ENCODE data around the gene RAET1L.
"Not testable (repeated sequence)": the region's sequence is repeated elsewhere in the genome, so short reads cannot be mapped to it uniquely, and the experiment has no call there.

Gene RAET1L

GRCh38 chr6:150043501-150044412 is 18.4 kb upstream of the RAET1L start:
- no peak for DNase-seq

- no peak for DNase-seq
Measured at GRCh38 chr6:150043096-150043495, 17.8 kb upstream of the RAET1L start.

DNA sequence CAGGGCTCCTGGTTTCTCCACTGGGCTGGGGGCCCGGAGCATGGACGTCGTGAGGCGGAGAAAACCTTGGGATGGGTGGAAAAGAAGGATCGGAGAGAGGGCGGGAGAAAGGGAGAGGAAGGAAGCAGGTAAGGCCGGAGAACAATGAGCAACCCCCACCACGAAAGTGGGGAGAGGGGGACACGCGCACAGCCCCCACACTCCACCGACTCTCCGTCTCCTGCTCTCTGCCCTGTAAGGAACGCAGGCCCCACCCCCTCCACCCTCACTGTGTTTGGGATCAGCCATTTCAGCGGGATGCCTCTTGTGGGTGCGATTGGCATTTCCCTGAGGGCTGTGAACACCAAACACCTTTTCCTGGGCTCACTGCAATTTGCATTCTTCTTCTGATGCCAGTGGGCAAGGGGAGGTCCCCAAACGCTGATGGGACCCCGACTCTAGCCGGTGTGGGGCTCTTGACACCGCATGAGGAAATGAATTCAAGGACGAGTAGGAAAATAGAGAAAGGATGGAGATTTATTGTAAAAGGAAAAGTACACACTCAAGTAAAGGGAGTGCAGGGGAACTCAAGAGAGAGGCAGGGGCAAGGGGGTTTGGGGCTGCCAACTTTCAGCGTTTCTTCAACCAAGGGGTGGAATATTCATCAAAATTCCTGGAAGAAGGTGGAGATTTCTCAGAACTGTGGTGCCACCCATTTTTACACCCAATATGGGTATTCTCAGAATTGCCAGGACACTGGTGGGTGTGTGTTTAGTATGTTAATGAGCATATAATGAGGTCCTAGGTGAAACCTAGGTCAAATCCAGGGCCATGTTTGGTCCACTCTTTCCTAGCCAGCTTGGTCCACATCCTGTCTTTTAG is 13.1 kb upstream of the RAET1L start:
- no peak for DNase-seq

DNA sequence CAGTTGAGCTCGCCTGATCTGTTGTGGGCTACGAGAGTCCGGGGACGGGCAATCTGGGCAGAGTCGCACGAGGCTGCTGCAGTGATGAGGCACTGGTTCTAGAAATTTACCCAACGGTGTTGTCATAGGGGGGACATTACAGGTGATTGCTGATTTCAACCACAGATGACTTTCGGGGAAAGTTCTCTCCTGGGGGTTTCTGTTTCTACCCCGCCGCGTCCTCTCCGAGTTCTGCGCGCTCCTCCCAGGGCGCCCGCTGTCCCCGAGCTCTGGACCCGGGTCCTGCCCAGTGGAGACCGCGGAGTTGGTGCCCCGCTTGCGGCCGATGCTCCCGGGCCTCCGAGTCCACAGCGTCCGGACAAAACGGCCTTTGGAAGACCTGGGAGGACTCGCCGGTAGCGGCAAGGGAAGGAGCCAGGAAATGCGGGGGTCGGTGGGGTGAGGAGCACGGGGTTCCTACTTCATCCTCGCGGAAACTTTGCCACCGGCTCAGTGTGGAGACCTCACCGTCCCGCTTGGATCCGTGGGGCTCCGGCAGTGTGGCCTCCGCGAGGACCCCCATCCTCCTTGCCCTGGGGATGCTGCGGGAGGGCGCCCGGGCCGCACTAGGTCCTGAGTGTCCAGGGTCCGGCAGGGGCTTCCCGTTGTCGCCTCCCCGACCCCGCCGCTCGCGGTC is 12.3 kb upstream of the RAET1L start:
- no peak for DNase-seq

- DNase-seq = no peak
Measured at GRCh38 chr6:150036081-150036480, 10.7 kb upstream of the RAET1L start.

GRCh38 chr6:150033207-150033771 is 8.0 kb upstream of the RAET1L start:
- no peak for DNase-seq

GRCh38 chr6:150032598-150032997 is 7.3 kb upstream of the RAET1L start:
- no peak for DNase-seq

GRCh38 chr6:150030611-150031010 is 5.3 kb upstream of the RAET1L start:
- DNase-seq = no peak

DNA sequence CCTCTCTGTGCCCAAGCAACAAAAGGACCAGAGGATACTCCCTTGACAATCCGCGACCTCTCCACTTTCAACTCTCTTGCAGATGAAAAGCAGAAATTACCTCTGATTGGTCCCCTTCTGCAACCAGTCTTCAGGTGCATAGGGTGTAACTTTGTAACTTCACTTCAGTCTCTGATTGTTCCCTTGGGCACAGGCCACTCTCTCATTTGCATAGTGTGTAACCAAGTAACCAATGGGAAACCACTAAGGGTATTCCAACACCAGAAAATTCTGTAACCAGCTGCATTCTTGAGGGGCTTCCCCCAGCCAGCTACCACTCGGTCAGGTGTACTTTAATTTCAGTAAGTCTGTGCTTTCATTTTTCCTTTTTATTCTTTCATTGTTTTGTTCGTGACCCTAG is 4.4 kb upstream of the RAET1L start:
- no peak for DNase-seq

DNA sequence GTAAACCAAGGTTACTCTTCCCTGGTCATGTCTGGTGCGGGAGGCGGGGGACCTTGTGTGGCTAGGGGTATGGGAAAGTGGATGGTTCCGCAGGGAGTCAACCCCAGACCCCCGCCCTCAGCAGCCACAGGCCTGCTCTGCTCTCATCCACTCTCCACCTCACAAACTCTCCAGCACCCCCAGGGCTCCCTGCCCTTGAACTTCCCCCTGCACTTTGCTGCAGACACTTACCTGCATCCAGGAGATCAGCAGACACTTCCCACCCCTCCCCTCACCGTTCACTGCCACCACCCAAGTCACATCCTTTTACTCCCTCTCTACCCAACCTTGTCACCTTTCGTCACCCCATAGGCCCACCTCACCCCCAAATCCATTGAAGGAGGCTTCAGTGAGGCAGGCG is 3.9 kb upstream of the RAET1L start:
- DNase-seq = no peak

- DNase-seq = no peak
Measured at GRCh38 chr6:150028799-150029198, 3.5 kb upstream of the RAET1L start.

GRCh38 chr6:150027806-150028565 is 2.7 kb upstream of the RAET1L start:
- no peak for DNase-seq

DNA sequence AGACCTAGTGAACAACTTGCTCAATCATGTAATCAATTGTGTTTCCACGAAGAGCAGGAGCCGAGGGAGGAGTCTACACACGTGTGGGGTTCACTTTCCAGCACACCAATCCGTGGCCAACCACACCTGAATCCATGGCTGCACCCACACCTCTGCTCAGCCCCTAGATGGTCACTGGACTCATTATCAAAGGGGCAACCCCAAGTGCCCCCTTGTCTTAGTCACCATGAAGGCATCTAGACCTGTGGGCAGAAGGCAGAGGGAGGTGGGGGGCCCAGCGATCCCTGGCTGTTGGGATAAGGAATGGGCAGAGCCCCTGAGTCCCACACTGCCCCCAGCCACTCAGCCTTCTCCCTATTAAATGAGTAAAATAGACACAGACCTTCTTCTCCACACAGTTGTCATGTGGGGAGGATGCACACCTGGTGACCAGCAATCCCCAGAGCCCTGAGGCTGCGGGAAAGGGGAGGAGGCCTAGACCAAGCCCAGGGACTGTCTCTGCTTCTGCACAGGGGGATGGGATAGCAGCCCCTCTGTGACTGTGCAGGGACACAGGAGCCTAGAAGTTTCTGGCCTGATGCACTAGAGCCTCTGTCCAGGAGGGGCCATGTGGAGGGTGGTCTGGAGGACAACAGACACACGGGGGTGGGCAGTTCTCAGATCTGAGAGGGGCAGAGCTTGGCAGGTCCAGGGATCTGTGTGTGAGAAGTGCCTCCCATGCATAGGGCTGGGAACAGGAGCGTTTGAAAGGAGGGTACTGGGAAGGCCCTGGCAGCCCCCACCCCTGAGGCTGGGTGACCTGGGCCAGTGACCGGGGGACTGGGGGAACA is 1.9 kb upstream of the RAET1L start:
- no peak for DNase-seq

GRCh38 chr6:150024646-150025155 is 631 bp downstream of the RAET1L start:
- DNase-seq = no peak

DNA sequence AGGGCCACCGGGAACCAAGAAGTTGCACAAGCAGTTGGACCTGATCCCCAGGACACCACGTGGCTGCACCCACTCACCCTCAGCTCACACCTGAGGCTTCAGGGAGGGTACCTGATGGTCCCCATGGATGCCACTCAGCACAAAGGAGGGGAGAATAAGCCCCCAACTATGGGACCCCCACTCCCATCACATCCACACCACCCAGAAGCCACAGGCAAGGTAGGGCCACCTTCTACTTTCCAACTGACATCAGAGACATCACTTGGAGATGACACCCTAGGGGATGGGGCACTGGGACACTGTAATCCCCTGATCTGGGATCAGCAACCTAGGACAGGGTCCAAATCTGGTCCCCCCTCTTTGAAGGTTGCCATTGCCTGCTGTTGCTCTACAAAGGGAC is 1.3 kb downstream of the RAET1L start:
- DNase-seq = not testable (repeated sequence)

DNA sequence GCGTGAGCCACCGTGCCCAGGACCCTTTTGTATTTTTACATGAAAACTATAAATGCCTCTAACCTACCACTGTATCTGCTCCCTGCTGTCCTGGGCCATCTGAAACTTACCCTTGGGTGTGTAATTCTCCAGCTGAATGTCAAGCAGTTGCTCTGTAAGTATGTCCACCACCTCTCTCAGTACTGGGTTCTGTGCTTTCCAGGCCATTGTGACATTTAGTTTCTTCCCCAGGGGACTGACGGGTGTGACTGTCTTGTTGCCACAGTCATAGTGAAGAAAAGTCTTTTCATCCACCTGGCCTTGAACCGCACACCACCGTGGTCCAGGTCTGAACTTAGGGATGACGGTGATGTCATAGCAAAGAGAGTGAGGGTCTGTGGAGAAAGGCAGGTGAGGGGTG is 3.5 kb downstream of the RAET1L start:
- not testable (repeated sequence) for DNase-seq

- no peak for DNase-seq
Measured at GRCh38 chr6:150018846-150019580, 6.3 kb downstream of the RAET1L start.

DNA sequence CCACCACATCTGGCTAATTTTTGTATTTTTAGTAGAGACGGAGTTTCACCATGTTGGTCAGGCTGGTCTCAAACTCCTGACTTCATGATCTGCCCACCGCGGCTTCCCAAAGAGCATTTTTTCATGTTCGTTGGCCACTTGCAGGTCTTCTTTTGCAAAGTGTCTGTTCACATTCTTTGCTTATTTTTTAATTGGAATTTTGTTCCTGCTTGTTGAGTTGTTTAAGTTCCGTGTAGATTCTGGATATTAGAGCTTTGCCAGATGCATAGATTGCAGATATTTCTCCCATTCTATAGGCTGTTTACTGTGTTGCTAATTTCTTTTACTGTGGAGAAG is 8.2 kb downstream of the RAET1L start:
- not testable (repeated sequence) for DNase-seq

DNA sequence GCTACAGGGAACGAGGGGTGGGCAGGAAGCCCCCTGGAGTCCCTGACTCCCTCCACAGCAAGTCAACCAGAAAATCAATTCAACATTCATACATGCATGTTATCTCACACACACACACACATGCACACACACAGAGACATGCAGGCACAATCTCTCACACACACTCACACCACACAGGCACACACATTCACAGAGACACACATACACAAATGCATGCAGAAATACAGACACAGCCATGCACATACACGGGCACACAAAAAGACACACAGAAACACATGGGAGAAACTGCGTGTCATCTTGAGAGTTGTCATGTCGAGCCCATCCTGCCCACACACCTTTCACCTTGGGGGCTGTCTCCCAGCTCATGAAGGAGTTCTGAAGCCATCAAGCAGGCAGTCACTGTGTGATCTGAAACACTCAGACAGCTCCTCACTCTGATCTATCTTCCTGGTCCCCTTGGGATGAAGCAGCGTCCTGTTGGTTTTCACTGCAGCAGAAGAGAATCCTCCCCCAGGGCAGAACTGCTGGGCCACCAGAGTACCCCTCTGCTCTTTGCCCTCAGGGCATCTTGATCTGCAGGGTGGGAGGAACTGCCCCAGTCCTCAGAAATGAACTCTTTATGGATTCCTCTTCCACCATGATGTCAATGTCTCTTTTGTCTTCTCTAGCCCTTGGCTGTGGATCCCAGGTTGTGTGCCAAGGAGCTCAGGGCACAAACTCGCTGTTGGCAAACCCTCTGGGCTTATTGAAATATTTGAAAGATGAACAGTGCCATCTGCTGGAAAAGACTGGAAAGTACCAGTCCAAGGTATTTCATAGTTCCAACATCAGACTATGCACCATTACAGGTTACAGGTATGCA is 8.8 kb downstream of the RAET1L start:
- DNase-seq = peak; percentile 38
